Endothelial cell of umbilical vein (primary cell): ENCODE results near the gene THUMPD2.

Source experiments
- CTCF ChIP-seq, 2 donors: IDR thresholded peaks; 1 replicate in 1 of 2; 2 replicates in 1 of 2; pipeline ENCODE4 v1.5.1; 2011; ENCODE audit warnings: low read length in 2 of 2, mild to moderate bottlenecking in 2 of 2, moderate library complexity in 2 of 2, control low read depth in 1 of 2, inconsistent platforms in 1 of 2, low read depth in 1 of 2; ENCODE audit not compliant: insufficient read depth in 1 of 2; ENCODE audit errors: extremely low read depth in 1 of 2
- EZH2 ChIP-seq: IDR thresholded peaks from 2 replicates; pipeline ENCODE4 v1.6.1; 2012; ENCODE audit warnings: borderline replicate concordance, low read depth, mild to moderate bottlenecking, moderate library complexity, low read length, inconsistent platforms; ENCODE audit not compliant: severe bottlenecking
- GATA2 ChIP-seq: IDR thresholded peaks from 2 replicates; pipeline ENCODE4 v1.7.0; 2011; ENCODE audit warnings: low read depth, mild to moderate bottlenecking, moderate library complexity, mixed read lengths, low read length; ENCODE audit not compliant: insufficient read length, insufficient read depth
- POLR2A ChIP-seq: IDR thresholded peaks from 2 replicates; pipeline ENCODE4 v1.6.1; 2012; ENCODE audit warnings: low read depth, mild to moderate bottlenecking, control low read depth, low read length

- no peak for TF ChIP-seq GATA2
- TF ChIP-seq CTCF (IDR thresholded peaks at IDR 0.05; ENCODE audit: extremely low read depth in 1 of 2, insufficient read depth in 1 of 2, low read depth in 1 of 2, low read length in 2 of 2) = no peak
- TF ChIP-seq EZH2 = no peak
- no peak for TF ChIP-seq POLR2A
These were observed 64.0 kb downstream of the THUMPD2 start for GRCh38 chr2:39715095-39715494.
